HepG2 (cell line): ENCODE measurements around the gene C14orf93. TPM values are rescaled to one million over a fixed set of nuclear protein-coding genes. Genes with fewer than 3 reads are reported as not detected.

Experiments used
- ARID4A ChIP-seq: sonication (generic); formaldehyde crosslinking; IDR thresholded peaks from 2 replicates; pipeline ENCODE4 v1.5.0; 2020; ENCODE audit warnings: mild to moderate bottlenecking, missing genetic modification reagents, borderline replicate concordance
- ATF7-NPFF ChIP-seq: sonication (generic); formaldehyde crosslinking; IDR thresholded peaks from 2 replicates; pipeline ENCODE4 v1.8.1; 2023; ENCODE audit warnings: mild to moderate bottlenecking, low read depth, missing genetic modification reagents, moderate library complexity
- BCL6 ChIP-seq: IDR thresholded peaks from 2 replicates; pipeline ENCODE4 v1.6.1; 2016; ENCODE audit warnings: missing genetic modification reagents, missing compliant biosample characterization
- MXI1 ChIP-seq: IDR thresholded peaks from 3 replicates; pipeline ENCODE4 v1.6.1; 2012; ENCODE audit warnings: low read depth, low read length, inconsistent platforms, borderline replicate concordance
- SMAD9 ChIP-seq: sonication (generic); formaldehyde crosslinking; IDR thresholded peaks from 2 replicates; pipeline ENCODE4 v1.5.1; 2020; ENCODE audit warnings: mild to moderate bottlenecking, missing genetic modification reagents
- SRSF9 ChIP-seq: fragments of 200-400 bp; formaldehyde crosslinking; IDR thresholded peaks from 2 replicates; pipeline ENCODE4 v1.6.1; 2018; ENCODE audit warnings: borderline replicate concordance, mild to moderate bottlenecking, low read depth, low read length; ENCODE audit not compliant: insufficient read depth, poor library complexity, severe bottlenecking
- TAF15 ChIP-seq: fragments of 200-400 bp; formaldehyde crosslinking; IDR thresholded peaks from one replicate; pipeline ENCODE4 v1.6.1; 2018; ENCODE audit warnings: mild to moderate bottlenecking, low read depth, low read length; ENCODE audit not compliant: poor library complexity, severe bottlenecking
- TSC22D2 ChIP-seq: sonication (generic); formaldehyde crosslinking; IDR thresholded peaks from 2 replicates; pipeline ENCODE4 v1.5.1; 2020; ENCODE audit warnings: missing genetic modification reagents, mild to moderate bottlenecking, borderline replicate concordance
- ZHX1 ChIP-seq: sonication (generic); formaldehyde crosslinking; IDR thresholded peaks from 2 replicates; pipeline ENCODE4 v1.8.1; 2022; ENCODE audit warnings: low read depth, mild to moderate bottlenecking, missing genetic modification reagents
- ZKSCAN8 ChIP-seq: IDR thresholded peaks from 2 replicates; pipeline ENCODE4 v1.6.1; 2016; ENCODE audit warnings: borderline replicate concordance, missing genetic modification reagents, missing compliant biosample characterization
- ZMAT5 ChIP-seq: sonication (generic); formaldehyde crosslinking; IDR thresholded peaks from 2 replicates; pipeline ENCODE4 v1.5.0; 2020; ENCODE audit warnings: mild to moderate bottlenecking, low read depth, missing genetic modification reagents, borderline replicate concordance
- ZNF331 ChIP-seq: sonication (generic); formaldehyde crosslinking; IDR thresholded peaks from 2 replicates; pipeline ENCODE4 v1.4.0; 2020; ENCODE audit warnings: missing genetic modification reagents
- ZNF512B ChIP-seq: sonication (generic); formaldehyde crosslinking; IDR thresholded peaks from 2 replicates; pipeline ENCODE4 v1.5.1; 2020; ENCODE audit warnings: missing genetic modification reagents, mild to moderate bottlenecking, borderline replicate concordance
- ZNF644 ChIP-seq: IDR thresholded peaks from 2 replicates; pipeline ENCODE4 v1.6.1; 2016; ENCODE audit warnings: low read depth
- ZNF749 ChIP-seq: sonication (generic); formaldehyde crosslinking; IDR thresholded peaks from 2 replicates; pipeline ENCODE4 v1.8.0; 2022; ENCODE audit warnings: mild to moderate bottlenecking, missing genetic modification reagents, moderate library complexity, borderline replicate concordance
- polyA plus RNA-seq, 8 experiments: library from polyadenylated mRNA; depleted of rRNA in 3 of 8; stranded (reverse) in 7 of 8; unstranded in 1 of 8; fragments of >200 nt; fragmentation: Illumina TruSeq in 4 of 8; extraction: Trizol in 4 of 8; gene quantifications; 2 replicates each; pipeline versions ENCODE4 v1.2.1 to v1.2.3, GENCODE V29; 2011 to 2016; ENCODE audit warnings: low read depth in 4 of 8, missing spikeins in 1 of 8, mixed read lengths in 1 of 8; ENCODE audit not compliant: insufficient read depth in 1 of 8
- total RNA-seq, 5 experiments: library from RNA; depleted of rRNA; stranded (reverse); fragments of >200 nt; fragmentation: Illumina TruSeq; extraction: Trizol; gene quantifications; 2 replicates each; pipeline ENCODE4 v1.2.3, GENCODE V29; 2016; ENCODE audit warnings: low read depth in 1 of 5
- TF ChIP-seq, protein P1 (sequence below): sonication (generic); formaldehyde crosslinking; IDR thresholded peaks from 2 replicates; pipeline ENCODE4 v1.4.0; 2020; ENCODE audit warnings: missing genetic modification reagents

Gene C14orf93
- total and polyA plus RNA-seq, 2 of the 13 experiments (the other 11 are each of a cell fraction or from before 2014, with no cell fraction given): 11.4 to 22.5 TPM

DNA sequence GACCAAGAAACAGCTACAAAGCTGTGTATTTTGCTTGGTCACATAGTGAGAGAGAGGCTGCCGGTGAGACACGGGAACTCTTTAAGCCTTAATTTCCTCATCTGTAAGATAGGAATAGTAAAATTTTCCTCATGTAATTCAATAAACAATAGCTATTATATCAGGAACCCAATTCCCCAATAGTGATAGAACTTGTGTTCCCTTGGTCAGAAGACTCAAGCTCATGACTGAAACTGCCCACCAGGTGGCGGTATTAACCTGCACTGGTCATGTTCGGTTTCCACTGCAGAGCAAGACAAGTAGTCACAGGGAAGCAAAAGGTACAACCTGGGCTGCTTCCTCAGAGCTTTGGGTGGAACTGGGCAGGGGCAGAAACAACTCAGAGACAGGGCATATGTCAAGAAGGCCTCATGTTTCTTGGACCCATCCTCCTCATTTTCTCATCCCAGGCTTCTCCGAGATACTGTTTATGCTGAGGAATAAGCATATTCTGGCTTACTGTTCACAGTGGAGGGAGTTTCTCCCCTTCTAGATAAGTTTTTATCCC is 23.4 kb downstream of the C14orf93 start (continued):
- TF ChIP-seq, protein P1, sequence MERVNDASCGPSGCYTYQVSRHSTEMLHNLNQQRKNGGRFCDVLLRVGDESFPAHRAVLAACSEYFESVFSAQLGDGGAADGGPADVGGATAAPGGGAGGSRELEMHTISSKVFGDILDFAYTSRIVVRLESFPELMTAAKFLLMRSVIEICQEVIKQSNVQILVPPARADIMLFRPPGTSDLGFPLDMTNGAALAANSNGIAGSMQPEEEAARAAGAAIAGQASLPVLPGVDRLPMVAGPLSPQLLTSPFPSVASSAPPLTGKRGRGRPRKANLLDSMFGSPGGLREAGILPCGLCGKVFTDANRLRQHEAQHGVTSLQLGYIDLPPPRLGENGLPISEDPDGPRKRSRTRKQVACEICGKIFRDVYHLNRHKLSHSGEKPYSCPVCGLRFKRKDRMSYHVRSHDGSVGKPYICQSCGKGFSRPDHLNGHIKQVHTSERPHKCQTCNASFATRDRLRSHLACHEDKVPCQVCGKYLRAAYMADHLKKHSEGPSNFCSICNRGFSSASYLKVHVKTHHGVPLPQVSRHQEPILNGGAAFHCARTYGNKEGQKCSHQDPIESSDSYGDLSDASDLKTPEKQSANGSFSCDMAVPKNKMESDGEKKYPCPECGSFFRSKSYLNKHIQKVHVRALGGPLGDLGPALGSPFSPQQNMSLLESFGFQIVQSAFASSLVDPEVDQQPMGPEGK (CRISPR knock-in tag): peak; percentile 67
- TF ChIP-seq ZKSCAN8 (CRISPR knock-in tag) (peak; percentile 65; the same call in 1 of the 2 replicates), ZNF644 (no peak), SRSF9 (no peak), ARID4A (CRISPR knock-in tag) (no peak), MXI1 (peak; percentile 42; the same call in 1 of the 3 replicates), TSC22D2 (CRISPR knock-in tag) (no peak; the same call in 1 of the 2 replicates), SMAD9 (CRISPR knock-in tag) (no peak; the same call in 1 of the 2 replicates), ZHX1 (CRISPR knock-in tag) (no peak), TAF15 (no peak), ZNF512B (CRISPR knock-in tag) (no peak), BCL6 (CRISPR knock-in tag) (peak; percentile 55; the same call in 1 of the 2 replicates), ATF7-NPFF (0 out of 2 replicates have a peak, but pooled peaks have one; percentile 57), ZNF331 (peak; percentile 65; the same call in 1 of the 2 replicates), ZMAT5 (CRISPR knock-in tag) (no peak), ZNF749 (CRISPR knock-in tag) (no peak)
